GM18951 (cell line): ENCODE data around the gene CACNA2D4.

Experiments
- POLR2A ChIP-seq: IDR thresholded peaks from 4 replicates; pipeline ENCODE4 v1.6.1; 2011; ENCODE audit warnings: mild to moderate bottlenecking; ENCODE audit not compliant: insufficient read length, insufficient read depth; ENCODE audit errors: extremely low read depth
- in situ Hi-C: fragments of 300-500 bp; cut with MboI; formaldehyde crosslinking; loops from one replicate; pipeline ENCODE4 v1.12.0; 2022; ENCODE audit warnings: low sequenced_read_pairs, mixed read lengths, inconsistent platforms; ENCODE audit not compliant: unreplicated experiment

CACNA2D4 gene

DNA sequence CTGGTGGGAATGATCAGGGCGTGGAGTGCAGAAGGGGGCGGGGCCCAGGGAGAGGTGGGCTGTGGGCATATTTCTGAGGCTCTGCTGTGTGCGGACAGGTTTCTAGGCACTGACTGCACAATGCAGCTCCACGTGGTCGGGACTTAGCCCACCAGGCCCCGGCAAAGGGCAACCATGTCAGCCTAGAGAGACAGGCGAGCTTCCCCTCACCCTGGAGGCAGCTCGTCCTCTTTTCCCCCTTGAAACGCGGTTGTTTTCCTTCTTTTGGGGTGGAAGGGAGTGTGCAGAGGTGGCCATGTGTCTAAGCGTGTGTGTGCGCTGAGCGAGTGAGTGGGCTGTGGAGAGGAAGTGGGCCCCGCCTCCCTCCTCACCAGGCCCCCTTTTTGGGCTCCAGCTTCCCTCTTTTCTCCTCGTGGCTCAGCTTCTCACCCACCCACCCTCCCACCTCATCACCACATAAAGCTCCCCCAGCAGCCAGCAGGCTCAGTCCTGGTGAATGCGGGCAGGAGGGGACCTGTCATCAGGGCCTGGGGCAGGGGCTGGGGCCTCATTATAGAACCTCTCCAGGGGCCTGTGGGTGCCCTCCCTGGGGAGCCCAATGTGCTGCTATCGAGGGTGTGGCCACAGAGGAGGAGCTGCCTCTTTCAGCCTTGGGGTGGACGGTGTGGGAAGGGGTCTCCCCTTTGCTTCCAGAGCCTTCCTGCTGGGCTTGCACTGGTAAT, 76.1 kb downstream of the CACNA2D4 start:
- in situ Hi-C loops = no loop called here

GRCh38 chr12:1841586-1842182, 76.8 kb downstream of the CACNA2D4 start:
- no peak for TF ChIP-seq POLR2A
- in situ Hi-C loops = no loop called here

More for the DNA sequence above, 76.1 kb downstream of the CACNA2D4 start:
- TF ChIP-seq POLR2A = no peak

GRCh38 chr12:1840981-1841425, 77.4 kb downstream of the CACNA2D4 start:
- in situ Hi-C loops = no loop called here

GRCh38 chr12:1839956-1840951, 78.2 kb downstream of the CACNA2D4 start:
- in situ Hi-C loops = no loop called here
- TF ChIP-seq POLR2A = no peak

More at GRCh38 chr12:1840981-1841425, 77.4 kb downstream of the CACNA2D4 start:
- no peak for TF ChIP-seq POLR2A

GRCh38 chr12:1839464-1839863, 79.0 kb downstream of the CACNA2D4 start:
- TF ChIP-seq POLR2A = no peak
- in situ Hi-C loops = no loop called here

GRCh38 chr12:1838994-1839365, 79.5 kb downstream of the CACNA2D4 start:
- no peak for TF ChIP-seq POLR2A
- in situ Hi-C loops = no loop called here

DNA sequence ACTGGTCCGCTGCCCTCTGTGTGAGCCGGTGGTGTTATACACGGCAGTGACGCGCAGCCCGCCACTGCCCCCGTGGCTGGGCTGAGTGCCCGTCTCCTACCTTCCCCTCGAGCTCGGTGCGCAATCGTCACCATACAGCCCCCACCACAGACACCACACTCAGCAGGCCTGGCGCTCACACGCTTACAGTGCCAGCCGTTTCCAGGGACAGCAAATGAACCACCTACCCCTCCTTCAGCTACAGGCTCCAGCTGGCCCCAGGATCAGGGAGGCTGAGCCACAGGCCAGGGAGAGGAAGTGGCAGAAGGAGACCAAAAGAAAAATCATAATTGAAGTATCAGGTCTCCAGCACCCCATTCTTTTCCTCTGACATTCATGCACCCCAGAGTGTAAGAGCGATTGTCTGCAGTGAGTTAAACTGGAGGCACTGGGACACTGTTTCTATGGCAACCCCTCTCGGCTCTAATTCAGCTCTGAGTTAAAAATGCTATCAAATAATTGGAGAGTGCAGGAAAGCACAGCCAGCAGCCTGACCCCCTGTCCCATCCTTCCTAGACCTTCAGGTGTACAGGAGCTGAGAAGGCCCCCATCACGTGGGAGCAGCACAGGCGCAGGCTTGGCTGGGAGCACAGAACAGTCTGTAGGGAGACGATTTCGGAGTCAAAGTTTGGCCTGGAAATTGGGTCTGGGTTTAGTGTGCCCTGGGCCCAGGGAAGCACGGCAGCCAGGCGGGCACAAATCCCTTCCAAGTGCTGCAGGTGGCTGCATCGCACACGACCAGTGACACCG, 80.1 kb downstream of the CACNA2D4 start:
- in situ Hi-C loops = no loop called here
- TF ChIP-seq POLR2A = no peak

- TF ChIP-seq POLR2A = no peak
- in situ Hi-C loops = no loop called here
Observed at GRCh38 chr12:1837541-1838204, 80.8 kb downstream of the CACNA2D4 start.

GRCh38 chr12:1836854-1837421, 81.5 kb downstream of the CACNA2D4 start:
- in situ Hi-C loops = no loop called here
- no peak for TF ChIP-seq POLR2A

GRCh38 chr12:1836241-1836803, 82.1 kb downstream of the CACNA2D4 start:
- in situ Hi-C loops = no loop called here

DNA sequence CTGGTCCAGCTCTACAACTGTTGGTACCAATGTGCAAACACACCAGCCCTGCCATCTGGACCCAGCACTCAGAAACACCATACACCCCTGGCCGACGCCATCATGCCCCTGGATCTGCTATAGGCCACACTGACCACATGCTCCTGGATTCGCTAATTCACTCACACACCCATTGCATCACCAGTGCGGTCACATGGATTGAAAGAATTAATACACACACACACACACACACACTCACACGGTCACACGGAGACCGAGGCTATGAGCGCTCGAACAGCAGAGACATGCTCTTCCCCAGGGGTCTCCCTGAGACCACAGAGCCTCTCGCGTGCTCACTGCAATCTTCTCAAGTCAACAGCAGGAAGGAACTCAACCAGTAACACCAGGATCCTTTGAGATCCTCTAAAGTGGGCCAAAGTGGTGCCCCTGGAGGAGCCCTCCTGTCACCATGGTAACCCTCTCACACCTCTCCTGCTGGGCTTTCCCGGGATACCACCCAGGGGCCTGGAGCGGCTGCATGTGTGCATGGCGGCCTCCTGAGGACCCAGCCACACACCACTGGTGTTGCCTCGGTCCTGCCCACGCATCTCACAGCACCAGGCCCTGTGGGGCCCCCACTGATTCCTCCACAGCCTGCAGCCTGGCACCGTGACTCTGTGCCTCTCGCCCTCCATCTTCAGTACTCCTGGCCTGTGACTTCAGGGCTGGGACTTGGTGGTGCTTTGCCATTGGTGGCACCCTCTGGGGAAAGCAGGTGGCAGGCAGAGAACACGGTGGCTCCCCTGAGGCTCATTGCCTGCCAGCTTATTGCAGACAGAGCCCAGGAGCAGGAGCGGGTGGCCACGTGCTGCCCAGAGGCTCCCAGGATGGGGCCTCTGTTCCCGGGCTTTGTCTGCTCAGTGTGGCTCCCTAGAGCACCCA, 83.0 kb downstream of the CACNA2D4 start:
- TF ChIP-seq POLR2A = no peak
- in situ Hi-C loops = no loop called here

More at GRCh38 chr12:1836241-1836803, 82.1 kb downstream of the CACNA2D4 start:
- no peak for TF ChIP-seq POLR2A
